ENCODE data around the gene PDPK1.

The PDPK1 gene

DNA sequence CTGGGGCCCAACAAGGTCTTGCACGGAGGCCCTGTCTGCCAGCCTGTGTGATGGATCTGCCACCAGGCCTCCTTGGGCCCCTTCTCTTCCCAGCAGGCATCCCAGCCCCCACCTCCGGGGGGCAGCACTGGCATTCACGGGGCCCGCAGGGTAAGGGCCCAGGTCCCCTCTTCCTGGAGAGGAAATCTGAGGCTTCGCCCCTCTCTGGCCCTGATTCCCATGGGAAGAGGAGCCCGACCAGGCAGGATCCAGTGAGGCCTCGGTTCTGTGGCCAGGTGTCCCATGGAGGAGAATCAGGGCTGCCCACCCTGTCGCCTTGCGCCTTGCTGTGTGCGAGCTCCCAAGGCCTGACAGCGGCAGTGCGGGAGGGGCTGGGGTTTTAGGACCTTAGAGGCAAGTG, 48.4 kb downstream of the PDPK1 start:
- TF ChIP-seq, protein P1, sequence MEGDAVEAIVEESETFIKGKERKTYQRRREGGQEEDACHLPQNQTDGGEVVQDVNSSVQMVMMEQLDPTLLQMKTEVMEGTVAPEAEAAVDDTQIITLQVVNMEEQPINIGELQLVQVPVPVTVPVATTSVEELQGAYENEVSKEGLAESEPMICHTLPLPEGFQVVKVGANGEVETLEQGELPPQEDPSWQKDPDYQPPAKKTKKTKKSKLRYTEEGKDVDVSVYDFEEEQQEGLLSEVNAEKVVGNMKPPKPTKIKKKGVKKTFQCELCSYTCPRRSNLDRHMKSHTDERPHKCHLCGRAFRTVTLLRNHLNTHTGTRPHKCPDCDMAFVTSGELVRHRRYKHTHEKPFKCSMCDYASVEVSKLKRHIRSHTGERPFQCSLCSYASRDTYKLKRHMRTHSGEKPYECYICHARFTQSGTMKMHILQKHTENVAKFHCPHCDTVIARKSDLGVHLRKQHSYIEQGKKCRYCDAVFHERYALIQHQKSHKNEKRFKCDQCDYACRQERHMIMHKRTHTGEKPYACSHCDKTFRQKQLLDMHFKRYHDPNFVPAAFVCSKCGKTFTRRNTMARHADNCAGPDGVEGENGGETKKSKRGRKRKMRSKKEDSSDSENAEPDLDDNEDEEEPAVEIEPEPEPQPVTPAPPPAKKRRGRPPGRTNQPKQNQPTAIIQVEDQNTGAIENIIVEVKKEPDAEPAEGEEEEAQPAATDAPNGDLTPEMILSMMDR (conservative IDR thresholded peaks at IDR 0.05; ENCODE audit: control insufficient read depth, insufficient read depth, low read depth, low read length), result peak; percentile 22
- DNase-seq (ENCODE audit: low read depth), result no peak
- H3K4me3 ChIP-seq (ENCODE audit: control insufficient read depth, low read depth, low read length), result no peak overlapping the region

DNA sequence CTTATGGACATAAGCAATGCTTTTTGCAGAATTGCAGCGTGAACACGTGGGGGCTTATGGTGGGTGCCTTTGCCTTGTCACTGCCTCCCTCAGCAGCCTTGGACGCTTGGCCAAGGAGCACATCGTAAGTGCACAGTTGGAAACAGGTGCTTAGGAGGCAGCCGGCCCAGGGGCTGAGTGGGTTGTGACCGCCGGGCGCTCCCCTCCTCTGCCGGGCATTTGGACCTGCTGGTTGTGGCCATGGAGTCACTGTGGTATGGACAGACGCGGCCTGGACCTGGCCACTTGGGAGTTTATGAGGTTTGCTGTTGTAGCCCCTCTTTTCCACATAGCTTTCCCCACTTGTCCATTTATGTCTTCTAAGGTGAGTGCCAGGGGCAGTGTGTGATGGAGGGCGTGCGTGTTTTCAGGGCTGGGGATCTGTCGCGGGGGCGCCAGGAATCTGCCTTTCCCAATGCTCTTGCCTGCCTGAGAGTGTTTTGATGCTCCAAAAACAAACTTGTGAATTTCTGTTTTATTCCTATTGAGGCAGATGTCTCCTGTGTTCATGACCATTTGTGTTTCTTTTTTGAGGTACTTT, 49.2 kb downstream of the PDPK1 start:
- TF ChIP-seq, protein P1 (conservative IDR thresholded peaks at IDR 0.05; ENCODE audit: control insufficient read depth, insufficient read depth, low read depth, low read length), result no peak
- no peak overlapping the region for H3K4me3 ChIP-seq (ENCODE audit: control insufficient read depth, low read depth, low read length)
- no peak for DNase-seq (ENCODE audit: low read depth)

DNA sequence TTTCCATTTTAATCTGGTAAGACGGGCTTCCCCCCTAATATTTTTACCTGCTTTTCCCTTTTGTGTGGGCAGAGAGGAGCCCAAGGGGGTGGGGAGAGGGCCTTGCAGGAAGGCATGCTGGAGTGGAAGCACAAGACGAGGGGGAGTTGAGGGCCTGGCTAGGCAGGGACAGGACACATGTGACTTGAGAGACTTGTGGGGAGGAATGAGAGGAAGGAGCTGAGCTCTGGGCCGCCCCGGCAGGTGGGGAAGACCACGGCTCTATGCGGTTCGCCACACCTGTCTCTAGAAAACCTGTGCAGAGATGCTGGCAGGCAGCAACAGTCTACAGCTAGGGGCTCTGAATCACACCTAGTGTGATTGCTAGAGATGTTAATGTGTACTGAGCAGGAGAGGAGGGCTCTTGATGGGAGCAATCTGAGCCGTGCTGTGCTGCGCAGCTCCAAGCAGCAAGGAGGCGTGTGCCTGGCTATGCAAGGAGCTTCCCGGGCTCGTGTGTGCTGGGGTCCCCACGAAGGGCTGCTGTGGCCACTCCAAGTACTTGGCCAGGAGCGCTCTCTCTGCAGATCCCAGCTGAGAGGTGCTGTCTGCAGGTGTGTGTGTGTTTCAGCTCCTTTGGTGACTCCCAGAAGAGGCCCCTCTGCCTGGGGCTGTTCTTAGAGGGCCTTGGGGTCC, 50.2 kb downstream of the PDPK1 start:
- DNase-seq (ENCODE audit: low read depth), result no peak
- no peak overlapping the region for H3K4me3 ChIP-seq (ENCODE audit: control insufficient read depth, low read depth, low read length)
- TF ChIP-seq, protein P1 (conservative IDR thresholded peaks at IDR 0.05; ENCODE audit: control insufficient read depth, insufficient read depth, low read depth, low read length), result no peak

DNA sequence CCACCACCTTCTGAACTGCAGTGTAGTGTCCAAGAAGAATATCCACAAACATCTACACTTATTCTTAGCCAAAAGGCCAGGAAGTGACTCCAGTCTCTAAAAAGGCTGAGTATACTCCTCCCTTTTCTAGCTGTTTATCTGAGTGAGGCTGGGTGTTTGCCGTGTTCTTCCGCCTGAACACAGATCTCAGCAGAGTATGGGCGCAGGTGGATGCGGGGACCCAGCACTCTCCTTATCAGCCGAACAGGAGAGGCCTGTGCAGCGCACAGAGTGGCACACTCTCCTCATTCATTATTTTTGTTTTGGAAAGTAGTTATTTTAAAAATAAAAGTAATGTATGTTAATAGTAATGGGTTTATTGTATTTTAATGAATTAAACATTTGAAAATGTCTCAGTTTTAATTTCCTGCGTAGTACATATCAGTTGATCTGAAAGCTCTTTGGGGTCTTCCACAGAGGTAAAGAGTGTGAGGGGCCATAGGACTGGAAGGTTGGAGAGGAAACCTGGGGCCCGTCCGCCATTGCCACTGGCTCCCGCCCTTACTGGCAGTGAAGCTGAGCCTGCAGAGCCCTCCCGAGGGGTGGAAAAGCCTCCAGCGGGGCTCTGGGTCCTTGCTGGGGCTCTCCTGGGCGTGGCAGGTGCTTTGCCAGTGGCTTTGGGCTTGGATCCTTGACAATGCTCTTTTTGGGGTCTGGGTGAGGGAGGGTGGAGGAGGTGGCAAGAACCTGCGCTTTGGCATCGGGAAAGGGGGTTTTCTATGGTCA, 53.8 kb downstream of the PDPK1 start:
- no peak for DNase-seq (ENCODE audit: low read depth)
- TF ChIP-seq, protein P1 (conservative IDR thresholded peaks at IDR 0.05; ENCODE audit: control insufficient read depth, insufficient read depth, low read depth, low read length), result no peak
- H3K4me3 ChIP-seq (ENCODE audit: control insufficient read depth, low read depth, low read length), result no peak overlapping the region

DNA sequence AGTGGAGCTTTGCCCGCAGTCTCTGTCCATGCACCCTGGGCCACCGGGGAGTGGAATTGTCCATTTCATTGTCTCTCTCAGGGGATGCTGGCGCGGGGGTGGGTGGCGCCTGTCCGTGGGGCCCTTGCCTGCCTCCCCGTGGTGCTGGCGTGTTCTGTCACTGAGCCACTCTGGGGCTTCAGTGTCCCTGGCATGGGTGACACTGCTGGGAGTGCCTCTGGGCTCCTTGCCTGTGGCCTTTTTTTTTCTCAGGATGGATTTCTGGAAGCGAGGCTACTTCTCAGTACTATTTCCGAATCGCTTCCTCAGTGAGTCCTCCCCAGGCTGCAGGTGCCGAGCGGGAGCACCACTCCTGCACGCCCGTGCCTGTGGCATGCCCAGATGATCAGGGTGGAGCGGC, 55.0 kb downstream of the PDPK1 start:
- no peak overlapping the region for H3K4me3 ChIP-seq (ENCODE audit: control insufficient read depth, low read depth, low read length)
- TF ChIP-seq, protein P1 (conservative IDR thresholded peaks at IDR 0.05; ENCODE audit: control insufficient read depth, insufficient read depth, low read depth, low read length), result no peak
- DNase-seq (ENCODE audit: low read depth), result no peak

DNA sequence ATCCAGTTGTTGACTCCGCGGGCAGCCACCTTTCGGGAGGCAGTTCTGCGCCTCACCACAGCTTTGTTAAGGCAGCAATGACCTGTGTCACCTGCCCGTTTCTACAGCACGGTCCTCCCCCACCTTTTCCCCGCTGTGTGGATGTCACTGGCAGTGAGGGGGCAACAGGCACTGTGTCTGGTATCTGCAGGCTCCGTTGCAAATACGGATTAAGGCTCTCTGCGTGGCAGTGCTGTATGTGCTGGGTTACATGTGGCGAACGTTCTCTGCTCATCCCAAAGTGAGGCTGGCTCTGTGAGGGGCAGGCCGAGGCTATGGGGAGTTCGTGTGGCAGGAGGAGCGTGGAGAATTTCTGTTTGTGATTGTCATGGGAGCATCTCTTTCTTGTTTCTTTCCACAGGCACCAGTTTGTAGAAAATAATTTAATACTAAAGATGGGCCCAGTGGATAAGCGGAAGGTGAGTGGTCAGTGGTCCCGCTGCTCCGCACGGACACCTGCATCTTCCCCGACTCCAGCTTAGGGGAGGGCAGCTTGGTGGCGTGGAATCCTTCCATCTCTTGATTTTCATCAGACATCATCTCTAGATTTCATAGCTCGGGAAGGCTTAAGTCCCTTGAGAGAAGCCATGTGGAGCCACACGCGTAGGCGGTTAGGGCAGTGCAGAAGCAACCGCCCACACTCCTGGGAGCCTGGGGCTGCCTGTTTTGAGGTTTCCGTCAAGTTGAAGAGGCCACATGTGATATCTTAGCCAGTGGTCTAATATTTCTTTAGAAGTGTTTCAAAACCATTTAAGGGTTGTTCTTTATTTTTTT, 57.8 kb downstream of the PDPK1 start:
- H3K4me3 ChIP-seq (ENCODE audit: control insufficient read depth, low read depth, low read length), result no peak overlapping the region
- TF ChIP-seq, protein P1 (conservative IDR thresholded peaks at IDR 0.05; ENCODE audit: control insufficient read depth, insufficient read depth, low read depth, low read length), result no peak
- DNase-seq (ENCODE audit: low read depth), result peak; percentile 65
